ENCODE data around the gene WASF1.

The WASF1 gene

GRCh38 chr6:110097443-110097842, 82.0 kb downstream of the WASF1 start:
- Histone ChIP-seq H3K27me3 (ENCODE audit: control insufficient read depth, insufficient read depth, low read length) (no peaks in the 10 kb centered on the region), H2AFZ (no peak overlapping the region), H3K9me3 (ENCODE audit: control insufficient read depth, low read length) (no peaks in the 10 kb centered on the region), H3K4me2 (ENCODE audit: low read length) (no peak overlapping the region), H3K36me3 (ENCODE audit: control insufficient read depth, insufficient read depth, low read length) (no peaks in the 10 kb centered on the region), H3K79me2 (no peaks in the 10 kb centered on the region), H3K9ac (no peak overlapping the region), H3K4me3 (ENCODE audit: low read depth, low read length) (no peak overlapping the region), H3K4me1 (no peaks in the 10 kb centered on the region), H3K27ac (no peak overlapping the region)
- no peak for TF ChIP-seq CTCF (IDR thresholded peaks at IDR 0.05)

GRCh38 chr6:110095935-110096334, 83.5 kb downstream of the WASF1 start:
- Histone ChIP-seq H3K36me3 (ENCODE audit: control insufficient read depth, insufficient read depth, low read length) (no peaks in the 10 kb centered on the region), H3K4me2 (ENCODE audit: low read length) (no peak overlapping the region), H3K4me1 (no peaks in the 10 kb centered on the region), H2AFZ (no peak overlapping the region), H3K27ac (no peak overlapping the region), H3K79me2 (no peaks in the 10 kb centered on the region), H3K27me3 (ENCODE audit: control insufficient read depth, insufficient read depth, low read length) (no peaks in the 10 kb centered on the region), H3K9ac (no peak overlapping the region), H3K4me3 (ENCODE audit: low read depth, low read length) (no peak overlapping the region), H3K9me3 (ENCODE audit: control insufficient read depth, low read length) (no peaks in the 10 kb centered on the region)
- TF ChIP-seq CTCF (IDR thresholded peaks at IDR 0.05), result no peak

DNA sequence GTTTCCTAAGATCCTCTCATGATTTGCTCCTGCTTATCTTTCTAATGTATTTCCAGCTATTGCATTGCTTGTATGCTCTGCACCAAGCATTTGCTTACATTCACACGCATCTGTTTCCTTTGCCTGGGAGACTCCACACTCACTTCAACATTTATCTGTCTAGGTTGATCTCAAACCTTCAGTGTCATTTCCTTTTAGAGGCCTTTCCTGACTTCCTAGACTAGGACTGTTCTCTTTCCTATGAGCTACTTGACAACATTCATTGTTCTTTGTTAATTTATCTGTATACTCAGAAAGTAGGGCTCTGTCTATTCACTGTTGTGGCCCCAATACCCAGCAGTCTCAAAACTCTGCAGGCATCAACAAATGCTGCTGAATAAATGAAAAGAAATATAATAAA, 84.4 kb downstream of the WASF1 start:
- TF ChIP-seq CTCF (IDR thresholded peaks at IDR 0.05), result no peak
- Histone ChIP-seq H3K27me3 (ENCODE audit: control insufficient read depth, insufficient read depth, low read length) (no peaks in the 10 kb centered on the region), H2AFZ (no peak overlapping the region), H3K4me1 (no peaks in the 10 kb centered on the region), H3K9ac (no peak overlapping the region), H3K79me2 (no peaks in the 10 kb centered on the region), H3K9me3 (ENCODE audit: control insufficient read depth, low read length) (no peaks in the 10 kb centered on the region), H3K27ac (no peak overlapping the region), H3K36me3 (ENCODE audit: control insufficient read depth, insufficient read depth, low read length) (no peaks in the 10 kb centered on the region), H3K4me2 (ENCODE audit: low read length) (no peak overlapping the region), H3K4me3 (ENCODE audit: low read depth, low read length) (no peak overlapping the region)

DNA sequence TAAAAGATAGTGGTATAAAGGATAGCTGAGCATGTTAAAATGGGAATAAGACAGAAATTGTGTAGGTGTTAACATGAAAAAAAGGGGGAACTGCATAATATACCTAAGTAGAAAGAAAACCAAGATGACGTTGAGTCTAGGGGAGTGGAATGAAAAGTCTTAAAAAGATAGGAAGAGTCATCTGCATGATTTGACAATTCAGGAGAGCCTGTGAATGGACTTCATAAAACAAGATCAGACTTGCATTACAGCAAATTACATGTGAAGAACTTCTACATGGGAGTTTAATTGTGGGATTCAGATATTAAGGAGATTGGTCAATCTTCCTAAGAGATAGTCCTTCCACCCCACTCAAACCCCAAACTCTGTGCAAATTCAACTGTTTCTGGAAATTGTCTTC, 85.5 kb downstream of the WASF1 start:
- no peaks in the 10 kb centered on the region for H3K79me2 ChIP-seq
- H3K9me3 ChIP-seq (ENCODE audit: control insufficient read depth, low read length), result no peaks in the 10 kb centered on the region
- no peaks in the 10 kb centered on the region for H3K4me1 ChIP-seq
- H3K36me3 ChIP-seq (ENCODE audit: control insufficient read depth, insufficient read depth, low read length), result no peaks in the 10 kb centered on the region
- no peak overlapping the region for H3K9ac ChIP-seq
- H3K27ac ChIP-seq, result no peak overlapping the region
- no peak for TF ChIP-seq CTCF (IDR thresholded peaks at IDR 0.05)
- H3K27me3 ChIP-seq (ENCODE audit: control insufficient read depth, insufficient read depth, low read length), result no peaks in the 10 kb centered on the region
- H2AFZ ChIP-seq, result no peak overlapping the region
- H3K4me3 ChIP-seq (ENCODE audit: low read depth, low read length), result no peak overlapping the region
- no peak overlapping the region for H3K4me2 ChIP-seq (ENCODE audit: low read length)

GRCh38 chr6:110090876-110091275, 88.6 kb downstream of the WASF1 start:
- H3K4me2 ChIP-seq (ENCODE audit: low read length), result no peak overlapping the region
- H3K4me3 ChIP-seq (ENCODE audit: low read depth, low read length), result no peak overlapping the region
- H3K36me3 ChIP-seq (ENCODE audit: control insufficient read depth, insufficient read depth, low read length), result no peaks in the 10 kb centered on the region
- no peaks in the 10 kb centered on the region for H3K79me2 ChIP-seq
- no peak overlapping the region for H2AFZ ChIP-seq
- no peak overlapping the region for H3K27ac ChIP-seq
- H3K9me3 ChIP-seq (ENCODE audit: control insufficient read depth, low read length), result no peaks in the 10 kb centered on the region
- no peak for TF ChIP-seq CTCF (IDR thresholded peaks at IDR 0.05)
- H3K4me1 ChIP-seq, result no peaks in the 10 kb centered on the region
- no peak overlapping the region for H3K9ac ChIP-seq
- no peaks in the 10 kb centered on the region for H3K27me3 ChIP-seq (ENCODE audit: control insufficient read depth, insufficient read depth, low read length)

Data from parathyroid adenoma (tissue), 2 donors.